Skeletal muscle satellite cell (primary cell): ENCODE results near the gene F5.

Experiments used
- H3K27me3 ChIP-seq: 2 replicates; pipeline ENCODE4 v1.7.0; 2013; ENCODE audit warnings: low read length; ENCODE audit not compliant: control insufficient read depth, insufficient read depth
- H3K36me3 ChIP-seq: 2 replicates; pipeline ENCODE4 v1.7.0; 2013; ENCODE audit warnings: mild to moderate bottlenecking, control low read depth, low read length; ENCODE audit not compliant: insufficient read depth
- H3K4me1 ChIP-seq: 2 replicates; pipeline ENCODE4 v1.7.0; 2013; ENCODE audit warnings: low read length; ENCODE audit not compliant: control insufficient read depth, insufficient read depth
- H3K4me2 ChIP-seq: 2 replicates; pipeline ENCODE4 v1.7.0; 2013; ENCODE audit warnings: mild to moderate bottlenecking, low read length
- H3K4me3 ChIP-seq: 2 replicates; pipeline ENCODE4 v1.7.0; 2013; ENCODE audit warnings: low read length
- H3K9ac ChIP-seq: 2 replicates; pipeline ENCODE4 v1.7.0; 2013; ENCODE audit warnings: mild to moderate bottlenecking, low read depth, low read length, moderate library complexity
- H3K9me3 ChIP-seq: replicated peaks from 2 replicates; pipeline ENCODE4 v1.7.0; 2013; ENCODE audit warnings: mild to moderate bottlenecking, control low read depth, low read length

F5 gene

DNA sequence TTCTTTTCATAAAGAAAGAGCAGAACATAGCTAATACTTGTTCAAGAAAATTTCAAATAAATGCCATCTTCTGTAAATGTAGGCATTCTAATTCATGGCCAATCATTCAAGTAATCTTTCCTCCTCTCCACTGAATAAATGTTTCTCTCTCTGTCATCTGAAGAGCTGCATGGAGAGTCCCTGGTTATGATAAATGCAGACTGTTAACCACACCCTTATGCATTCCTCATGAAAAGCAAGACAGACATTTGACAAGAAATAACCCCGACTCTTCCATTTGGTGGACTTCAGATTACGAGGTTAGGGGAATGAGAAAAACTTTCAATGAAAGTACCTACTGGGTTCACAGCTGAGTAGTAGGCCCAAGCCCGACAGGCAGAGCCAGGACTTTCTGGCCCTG is 55.8 kb downstream of the F5 start:
- Histone ChIP-seq H3K4me3 (no peak overlapping the region), H3K9ac (no peak overlapping the region), H3K27me3 (no peaks in the 10 kb centered on the region), H3K36me3 (no peaks in the 10 kb centered on the region), H3K9me3 (no peaks in the 10 kb centered on the region), H3K4me1 (peaks cover 7% of the 10 kb centered on the region), H3K4me2 (no peak overlapping the region)

DNA sequence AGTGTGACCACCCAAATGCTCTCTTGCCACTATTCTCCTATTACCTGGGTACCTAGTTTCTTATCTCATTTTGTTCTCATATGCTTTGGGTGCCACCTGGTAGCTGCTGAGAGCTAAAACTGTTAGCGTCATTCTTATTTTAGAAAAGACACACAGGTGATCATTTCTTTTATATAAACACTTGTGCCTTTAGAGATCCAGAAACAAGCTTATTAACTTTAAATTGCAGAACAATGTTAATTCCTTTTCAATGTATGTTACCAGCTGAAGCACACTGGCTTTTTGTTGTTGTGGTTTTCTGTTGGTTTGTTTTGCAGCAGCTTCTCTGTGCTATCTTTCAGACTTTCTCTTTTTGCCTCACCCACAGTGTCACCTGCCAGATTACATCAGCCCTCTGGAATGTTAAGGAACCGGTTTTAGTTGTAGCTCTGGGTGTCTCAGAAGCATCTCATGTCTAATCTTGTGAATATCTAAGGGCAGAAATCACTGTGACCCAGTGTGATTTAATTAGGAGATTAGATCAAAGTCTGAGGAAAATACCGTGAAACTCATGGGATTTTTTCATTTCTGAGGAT is 57.1 kb downstream of the F5 start:
- H3K9ac ChIP-seq = no peak overlapping the region
- H3K9me3 ChIP-seq = no peaks in the 10 kb centered on the region
- no peak overlapping the region for H3K4me3 ChIP-seq
- peaks cover 7% of the 10 kb centered on the region for H3K4me1 ChIP-seq
- no peak overlapping the region for H3K4me2 ChIP-seq
- H3K27me3 ChIP-seq = no peaks in the 10 kb centered on the region
- H3K36me3 ChIP-seq = no peaks in the 10 kb centered on the region

DNA sequence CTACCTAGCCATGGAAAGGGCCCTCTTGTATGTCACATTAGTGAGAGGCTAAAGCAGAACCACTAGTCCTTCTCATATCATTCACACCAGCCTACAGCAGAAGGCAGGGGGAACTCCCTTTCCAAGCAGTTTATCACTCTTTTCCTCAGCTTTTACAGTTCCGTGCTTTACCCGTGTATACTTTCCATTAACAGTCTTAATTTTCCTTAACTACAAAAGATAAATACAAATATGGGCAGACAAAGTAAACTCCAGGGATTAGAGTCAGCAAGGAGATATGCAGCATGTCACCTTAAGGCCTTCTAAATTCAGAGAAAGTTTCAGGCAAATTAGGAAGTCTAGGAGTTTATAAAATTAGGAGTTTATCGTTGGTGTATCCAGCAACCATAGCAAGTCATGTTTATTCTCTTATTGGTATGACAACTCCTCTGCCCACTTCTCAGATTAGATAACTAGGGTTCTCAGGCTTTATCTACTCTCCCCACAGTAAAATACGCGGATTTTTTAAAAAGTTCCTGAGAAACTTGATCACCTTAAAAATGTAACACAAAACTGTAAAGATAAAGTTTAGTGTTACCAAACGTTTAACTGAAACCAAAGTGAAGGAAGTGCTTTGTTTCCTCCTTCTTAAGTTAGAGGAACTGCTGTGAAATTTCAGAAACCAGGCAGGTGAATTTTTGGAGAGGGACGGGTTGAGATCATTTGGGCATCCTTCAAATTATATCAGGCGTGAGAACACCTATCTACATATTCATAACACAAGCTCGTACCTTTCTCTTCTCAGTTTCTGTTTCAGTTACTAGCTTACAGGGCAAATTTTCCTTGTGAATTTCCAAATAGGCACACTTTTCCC is 57.8 kb downstream of the F5 start:
- Histone ChIP-seq H3K9me3 (no peaks in the 10 kb centered on the region), H3K36me3 (no peaks in the 10 kb centered on the region), H3K4me1 (peaks cover 7% of the 10 kb centered on the region), H3K9ac (no peak overlapping the region), H3K4me3 (no peak overlapping the region), H3K27me3 (no peaks in the 10 kb centered on the region), H3K4me2 (no peak overlapping the region)

DNA sequence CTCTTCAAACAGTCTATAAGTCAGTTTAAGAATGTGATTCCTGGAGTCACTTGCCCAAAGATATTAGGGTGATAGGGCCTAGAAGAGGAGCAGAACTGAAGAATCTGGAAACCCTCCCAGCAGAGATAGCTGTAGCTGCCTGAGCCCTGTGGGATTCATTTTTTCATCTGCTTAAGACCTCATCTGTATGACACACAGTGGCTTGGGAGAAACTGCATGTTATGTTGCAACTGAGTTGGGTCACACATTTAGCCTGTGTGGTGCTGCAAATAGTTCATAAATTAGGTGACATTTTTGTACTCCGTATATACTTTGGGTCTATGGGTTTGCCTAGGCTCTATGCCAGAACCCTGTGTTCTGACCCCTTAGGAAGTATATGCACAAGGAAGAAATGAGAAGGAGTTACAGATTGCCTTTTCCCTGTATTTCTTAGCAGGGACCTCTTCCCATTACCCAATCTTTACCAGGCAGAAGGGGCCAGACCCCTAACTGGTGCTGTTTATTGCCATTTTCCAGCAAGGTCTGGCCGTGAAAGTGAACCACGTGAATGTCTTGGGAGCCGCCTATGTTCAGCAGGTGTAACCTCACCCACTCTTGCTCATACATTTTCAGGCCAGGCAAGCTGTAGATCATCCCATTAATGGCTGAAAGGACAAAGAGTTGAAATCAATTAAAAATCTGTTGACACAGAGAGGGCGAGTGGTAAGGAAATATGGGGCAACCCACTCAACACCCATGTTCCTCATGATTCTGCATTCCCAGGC is 58.6 kb downstream of the F5 start:
- Histone ChIP-seq H3K4me2 (no peak overlapping the region), H3K27me3 (no peaks in the 10 kb centered on the region), H3K4me1 (peaks cover 7% of the 10 kb centered on the region), H3K36me3 (no peaks in the 10 kb centered on the region), H3K9me3 (no peaks in the 10 kb centered on the region), H3K4me3 (no peak overlapping the region), H3K9ac (no peak overlapping the region)

DNA sequence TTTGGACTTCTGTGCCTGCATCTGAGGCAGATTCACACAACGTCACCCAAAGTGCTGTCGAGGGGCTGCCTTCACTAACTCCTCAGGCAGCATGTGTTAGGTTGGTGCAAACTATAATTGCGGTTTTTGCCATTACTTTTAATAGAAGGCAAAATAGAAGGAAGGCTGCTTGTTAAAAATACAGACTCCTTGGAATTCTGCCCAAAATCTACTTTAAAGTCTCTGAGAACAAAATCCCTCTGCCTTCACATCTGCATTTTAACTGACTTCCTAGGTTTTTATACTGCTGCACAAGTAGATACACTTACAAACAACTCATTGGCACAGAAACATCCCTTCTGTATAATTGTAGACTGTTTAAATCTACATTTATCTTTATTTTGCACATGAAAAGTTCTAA is 59.3 kb downstream of the F5 start:
- H3K4me2 ChIP-seq = no peak overlapping the region
- peaks cover 7% of the 10 kb centered on the region for H3K4me1 ChIP-seq
- H3K36me3 ChIP-seq = no peaks in the 10 kb centered on the region
- no peak overlapping the region for H3K4me3 ChIP-seq
- H3K9ac ChIP-seq = no peak overlapping the region
- H3K27me3 ChIP-seq = no peaks in the 10 kb centered on the region
- no peaks in the 10 kb centered on the region for H3K9me3 ChIP-seq

- H3K36me3 ChIP-seq = no peaks in the 10 kb centered on the region
- H3K27me3 ChIP-seq = no peaks in the 10 kb centered on the region
- H3K4me1 ChIP-seq = peaks cover 7% of the 10 kb centered on the region
- H3K9me3 ChIP-seq = no peaks in the 10 kb centered on the region
- no peak overlapping the region for H3K4me2 ChIP-seq
- H3K9ac ChIP-seq = no peak overlapping the region
- H3K4me3 ChIP-seq = no peak overlapping the region
Measured at GRCh38 chr1:169526120-169526832, 60.0 kb downstream of the F5 start.

DNA sequence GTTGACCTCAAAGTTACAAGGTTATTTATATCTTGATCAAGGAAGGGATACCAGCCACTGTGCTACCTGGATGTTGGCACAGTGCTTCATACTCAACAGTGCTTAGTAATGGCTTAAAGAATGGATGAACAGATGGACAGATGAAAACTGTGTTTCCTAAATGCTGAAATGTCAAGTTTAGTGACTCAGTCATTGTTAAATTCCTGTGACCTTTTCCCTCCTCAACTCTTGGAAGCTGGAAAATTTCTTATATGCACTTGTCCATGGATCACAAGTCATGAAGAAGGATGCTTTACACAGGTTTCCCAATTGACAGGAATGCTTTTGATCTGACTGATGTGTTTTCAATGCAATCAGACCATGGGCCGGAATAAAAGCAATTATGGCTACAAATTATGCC is 60.9 kb downstream of the F5 start:
- Histone ChIP-seq H3K4me2 (no peak overlapping the region), H3K4me1 (peaks cover 7% of the 10 kb centered on the region), H3K36me3 (no peaks in the 10 kb centered on the region), H3K9ac (no peak overlapping the region), H3K27me3 (no peaks in the 10 kb centered on the region), H3K4me3 (no peak overlapping the region), H3K9me3 (no peaks in the 10 kb centered on the region)

GRCh38 chr1:169523904-169524303 is 62.4 kb downstream of the F5 start:
- Histone ChIP-seq H3K9me3 (no peaks in the 10 kb centered on the region), H3K4me3 (no peak overlapping the region), H3K36me3 (no peaks in the 10 kb centered on the region), H3K9ac (no peak overlapping the region), H3K4me1 (no peaks in the 10 kb centered on the region), H3K27me3 (no peaks in the 10 kb centered on the region), H3K4me2 (no peak overlapping the region)

DNA sequence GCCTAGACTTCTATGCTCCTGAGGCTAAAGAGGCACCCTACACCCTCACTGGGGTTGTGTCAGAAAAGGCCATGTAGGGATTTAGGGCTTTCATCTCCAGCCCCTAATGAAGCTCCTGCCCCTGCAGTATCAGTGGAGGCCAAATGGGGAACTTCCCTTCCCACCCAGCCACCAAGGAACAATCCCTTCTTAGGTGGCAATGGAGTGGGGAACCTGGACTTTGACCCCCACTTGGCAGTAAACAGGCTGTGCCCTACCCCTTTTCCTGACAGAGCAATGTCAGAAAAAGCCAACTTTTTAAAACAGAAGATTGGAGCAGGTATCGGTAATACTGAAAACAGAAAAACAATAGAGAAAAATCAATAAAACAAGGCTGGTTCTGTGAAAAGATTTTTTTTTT is 65.1 kb downstream of the F5 start:
- no peaks in the 10 kb centered on the region for H3K27me3 ChIP-seq
- H3K9me3 ChIP-seq = no peaks in the 10 kb centered on the region
- no peak overlapping the region for H3K4me2 ChIP-seq
- no peaks in the 10 kb centered on the region for H3K4me1 ChIP-seq
- no peaks in the 10 kb centered on the region for H3K36me3 ChIP-seq
- H3K4me3 ChIP-seq = no peak overlapping the region
- H3K9ac ChIP-seq = no peak overlapping the region

GRCh38 chr1:169517558-169518186 is 68.6 kb downstream of the F5 start:
- no peaks in the 10 kb centered on the region for H3K9me3 ChIP-seq
- H3K4me1 ChIP-seq = peaks cover 5% of the 10 kb centered on the region
- no peak overlapping the region for H3K4me3 ChIP-seq
- no peak overlapping the region for H3K4me2 ChIP-seq
- no peak overlapping the region for H3K9ac ChIP-seq
- H3K27me3 ChIP-seq = no peaks in the 10 kb centered on the region
- no peaks in the 10 kb centered on the region for H3K36me3 ChIP-seq

- no peak overlapping the region for H3K4me3 ChIP-seq
- H3K27me3 ChIP-seq = no peaks in the 10 kb centered on the region
- H3K4me2 ChIP-seq = no peak overlapping the region
- H3K4me1 ChIP-seq = peaks cover 18% of the 10 kb centered on the region
- H3K9ac ChIP-seq = no peak overlapping the region
- no peaks in the 10 kb centered on the region for H3K36me3 ChIP-seq
- H3K9me3 ChIP-seq = no peaks in the 10 kb centered on the region
Measured at GRCh38 chr1:169515641-169516040, 70.6 kb downstream of the F5 start.
